ENCODE data around the gene FOXI3. TPM values are rescaled to one million over a fixed set of nuclear protein-coding genes. Genes with fewer than 3 reads are reported as not detected.

Gene FOXI3
- total RNA-seq, 2 experiments from 2014 or later = not detected

Other genes starting within 250 kb of the FOXI3 start
- gene EIF2AK3, start 174.8 kb upstream of the FOXI3 start, total RNA-seq = 10 to 100 TPM; 44.8 to 51.6 TPM
- 10 to 100 TPM; 26.5 to 27.5 TPM for gene RPIA, start 239.0 kb upstream of the FOXI3 start, total RNA-seq